Measurements from ENCODE around the gene VPS72. TPM values are rescaled to one million over a fixed set of nuclear protein-coding genes. Genes with fewer than 3 reads are reported as not detected.
A peak's percentile ranks its signal among the peaks of the same experiment; 100 is the strongest.

The VPS72 gene
- total and polyA plus RNA-seq, 2 of the 13 experiments (the other 11 are each of a cell fraction or from before 2014, with no cell fraction given) = 33.7 to 34.5 TPM

DNA sequence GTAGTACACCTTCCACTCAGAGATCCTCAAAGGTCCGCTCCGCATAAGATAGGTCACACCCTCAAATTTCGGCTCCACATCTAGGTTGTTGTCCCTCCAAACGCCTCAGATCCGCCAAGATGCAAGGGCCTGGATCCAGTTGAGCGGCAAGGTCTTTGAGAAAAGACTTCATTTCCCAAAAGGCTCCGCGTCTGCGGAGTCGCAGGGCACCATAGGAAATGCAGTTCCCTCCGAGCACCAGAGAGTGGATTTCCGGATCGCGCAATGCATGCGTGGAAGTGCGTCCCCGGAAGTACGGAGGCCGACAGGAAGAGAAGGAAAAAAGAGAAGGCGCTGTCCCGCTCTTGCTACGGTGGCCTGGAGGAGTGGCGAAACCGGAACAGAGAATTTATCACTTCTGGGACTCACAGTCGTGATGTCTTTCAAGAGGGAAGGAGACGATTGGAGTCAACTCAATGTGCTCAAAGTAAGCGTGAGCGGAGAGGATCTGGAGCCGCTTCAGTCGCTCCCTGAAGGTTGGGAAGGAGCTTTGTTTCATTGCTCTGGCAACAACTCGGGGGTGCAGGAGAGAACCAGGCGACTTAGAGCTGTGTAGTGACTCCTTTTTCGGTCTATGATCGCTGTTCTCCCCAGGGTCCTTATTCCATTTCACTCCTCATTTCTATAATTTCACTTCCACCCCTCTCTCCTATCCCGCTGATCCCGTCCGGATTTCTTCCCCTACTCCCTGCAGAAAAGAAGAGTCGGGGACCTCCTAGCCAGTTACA, 24.1 kb downstream of the VPS72 start, which contains the start of the genes LYSMD1 and SCNM1 (continued):
- TF ChIP-seq, protein P1, sequence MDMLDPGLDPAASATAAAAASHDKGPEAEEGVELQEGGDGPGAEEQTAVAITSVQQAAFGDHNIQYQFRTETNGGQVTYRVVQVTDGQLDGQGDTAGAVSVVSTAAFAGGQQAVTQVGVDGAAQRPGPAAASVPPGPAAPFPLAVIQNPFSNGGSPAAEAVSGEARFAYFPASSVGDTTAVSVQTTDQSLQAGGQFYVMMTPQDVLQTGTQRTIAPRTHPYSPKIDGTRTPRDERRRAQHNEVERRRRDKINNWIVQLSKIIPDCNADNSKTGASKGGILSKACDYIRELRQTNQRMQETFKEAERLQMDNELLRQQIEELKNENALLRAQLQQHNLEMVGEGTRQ (IDR thresholded peaks at IDR 0.05; ENCODE audit: low read depth, low read length) = no peak
- TF ChIP-seq, protein P1 (CRISPR knock-in tag; IDR thresholded peaks at IDR 0.05; ENCODE audit: borderline replicate concordance) = peak; percentile 13; the same call in 1 of the 2 replicates
- TF ChIP-seq ZNF160 (CRISPR knock-in tag; IDR thresholded peaks at IDR 0.05) (0 out of 2 replicates have a peak, but pooled peaks have one; percentile 33), MYNN (CRISPR knock-in tag; IDR thresholded peaks at IDR 0.05; ENCODE audit: low read depth) (peak; percentile 19; the same call in 1 of the 2 replicates), ZNF670 (CRISPR knock-in tag; IDR thresholded peaks at IDR 0.05; ENCODE audit: borderline replicate concordance) (peak; percentile 81; the same call in 1 of the 2 replicates), AHR (CRISPR knock-in tag; IDR thresholded peaks at IDR 0.05) (no peak), NR2C2 (CRISPR knock-in tag; IDR thresholded peaks at IDR 0.05; ENCODE audit: borderline replicate concordance) (peak; percentile 97), ZNF563 (CRISPR knock-in tag; IDR thresholded peaks at IDR 0.05) (peak; percentile 52; the same call in 1 of the 2 replicates), HNRNPL (IDR thresholded peaks at IDR 0.05; ENCODE audit: low read depth, low read length) (no peak), SRSF9 (IDR thresholded peaks at IDR 0.05; ENCODE audit: borderline replicate concordance, insufficient read depth, low read depth, low read length, poor library complexity, severe bottlenecking) (no peak), CBX2 (IDR thresholded peaks at IDR 0.05; ENCODE audit: low read depth, low read length) (no peak), CBX2 (CRISPR knock-in tag; IDR thresholded peaks at IDR 0.05; ENCODE audit: low read depth) (no peak), ZNF431 (CRISPR knock-in tag; IDR thresholded peaks at IDR 0.05; ENCODE audit: borderline replicate concordance, low read depth) (no peak), ZBTB8A (CRISPR knock-in tag; IDR thresholded peaks at IDR 0.05; ENCODE audit: borderline replicate concordance, low read depth) (no peak), PCBP1 (IDR thresholded peaks at IDR 0.05; ENCODE audit: borderline replicate concordance, low read depth, low read length) (0 out of 2 replicates have a peak, but pooled peaks have one; percentile 59), ZNF350 (CRISPR knock-in tag; IDR thresholded peaks at IDR 0.05; ENCODE audit: borderline replicate concordance, low read depth) (peak; percentile 74), THAP11 (CRISPR knock-in tag; IDR thresholded peaks at IDR 0.05) (peak; percentile 99)
- TF ChIP-seq, protein P2, sequence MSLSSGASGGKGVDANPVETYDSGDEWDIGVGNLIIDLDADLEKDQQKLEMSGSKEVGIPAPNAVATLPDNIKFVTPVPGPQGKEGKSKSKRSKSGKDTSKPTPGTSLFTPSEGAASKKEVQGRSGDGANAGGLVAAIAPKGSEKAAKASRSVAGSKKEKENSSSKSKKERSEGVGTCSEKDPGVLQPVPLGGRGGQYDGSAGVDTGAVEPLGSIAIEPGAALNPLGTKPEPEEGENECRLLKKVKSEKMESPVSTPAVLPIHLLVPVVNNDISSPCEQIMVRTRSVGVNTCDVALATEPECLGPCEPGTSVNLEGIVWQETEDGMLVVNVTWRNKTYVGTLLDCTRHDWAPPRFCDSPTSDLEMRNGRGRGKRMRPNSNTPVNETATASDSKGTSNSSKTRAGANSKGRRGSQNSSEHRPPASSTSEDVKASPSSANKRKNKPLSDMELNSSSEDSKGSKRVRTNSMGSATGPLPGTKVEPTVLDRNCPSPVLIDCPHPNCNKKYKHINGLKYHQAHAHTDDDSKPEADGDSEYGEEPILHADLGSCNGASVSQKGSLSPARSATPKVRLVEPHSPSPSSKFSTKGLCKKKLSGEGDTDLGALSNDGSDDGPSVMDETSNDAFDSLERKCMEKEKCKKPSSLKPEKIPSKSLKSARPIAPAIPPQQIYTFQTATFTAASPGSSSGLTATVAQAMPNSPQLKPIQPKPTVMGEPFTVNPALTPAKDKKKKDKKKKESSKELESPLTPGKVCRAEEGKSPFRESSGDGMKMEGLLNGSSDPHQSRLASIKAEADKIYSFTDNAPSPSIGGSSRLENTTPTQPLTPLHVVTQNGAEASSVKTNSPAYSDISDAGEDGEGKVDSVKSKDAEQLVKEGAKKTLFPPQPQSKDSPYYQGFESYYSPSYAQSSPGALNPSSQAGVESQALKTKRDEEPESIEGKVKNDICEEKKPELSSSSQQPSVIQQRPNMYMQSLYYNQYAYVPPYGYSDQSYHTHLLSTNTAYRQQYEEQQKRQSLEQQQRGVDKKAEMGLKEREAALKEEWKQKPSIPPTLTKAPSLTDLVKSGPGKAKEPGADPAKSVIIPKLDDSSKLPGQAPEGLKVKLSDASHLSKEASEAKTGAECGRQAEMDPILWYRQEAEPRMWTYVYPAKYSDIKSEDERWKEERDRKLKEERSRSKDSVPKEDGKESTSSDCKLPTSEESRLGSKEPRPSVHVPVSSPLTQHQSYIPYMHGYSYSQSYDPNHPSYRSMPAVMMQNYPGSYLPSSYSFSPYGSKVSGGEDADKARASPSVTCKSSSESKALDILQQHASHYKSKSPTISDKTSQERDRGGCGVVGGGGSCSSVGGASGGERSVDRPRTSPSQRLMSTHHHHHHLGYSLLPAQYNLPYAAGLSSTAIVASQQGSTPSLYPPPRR (CRISPR knock-in tag; IDR thresholded peaks at IDR 0.05; ENCODE audit: borderline replicate concordance) = peak; percentile 20; the same call in 1 of the 2 replicates
- TF ChIP-seq, protein P3, sequence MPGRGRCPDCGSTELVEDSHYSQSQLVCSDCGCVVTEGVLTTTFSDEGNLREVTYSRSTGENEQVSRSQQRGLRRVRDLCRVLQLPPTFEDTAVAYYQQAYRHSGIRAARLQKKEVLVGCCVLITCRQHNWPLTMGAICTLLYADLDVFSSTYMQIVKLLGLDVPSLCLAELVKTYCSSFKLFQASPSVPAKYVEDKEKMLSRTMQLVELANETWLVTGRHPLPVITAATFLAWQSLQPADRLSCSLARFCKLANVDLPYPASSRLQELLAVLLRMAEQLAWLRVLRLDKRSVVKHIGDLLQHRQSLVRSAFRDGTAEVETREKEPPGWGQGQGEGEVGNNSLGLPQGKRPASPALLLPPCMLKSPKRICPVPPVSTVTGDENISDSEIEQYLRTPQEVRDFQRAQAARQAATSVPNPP (CRISPR knock-in tag; IDR thresholded peaks at IDR 0.05) = peak; percentile 15; the same call in 1 of the 2 replicates

Data from HepG2 (cell line).